Measurements from ENCODE around the gene PKD2. TPM values are rescaled to one million over a fixed set of nuclear protein-coding genes. Genes with fewer than 3 reads are reported as not detected.

PKD2 gene
- total RNA-seq = 58.3 TPM

DNA sequence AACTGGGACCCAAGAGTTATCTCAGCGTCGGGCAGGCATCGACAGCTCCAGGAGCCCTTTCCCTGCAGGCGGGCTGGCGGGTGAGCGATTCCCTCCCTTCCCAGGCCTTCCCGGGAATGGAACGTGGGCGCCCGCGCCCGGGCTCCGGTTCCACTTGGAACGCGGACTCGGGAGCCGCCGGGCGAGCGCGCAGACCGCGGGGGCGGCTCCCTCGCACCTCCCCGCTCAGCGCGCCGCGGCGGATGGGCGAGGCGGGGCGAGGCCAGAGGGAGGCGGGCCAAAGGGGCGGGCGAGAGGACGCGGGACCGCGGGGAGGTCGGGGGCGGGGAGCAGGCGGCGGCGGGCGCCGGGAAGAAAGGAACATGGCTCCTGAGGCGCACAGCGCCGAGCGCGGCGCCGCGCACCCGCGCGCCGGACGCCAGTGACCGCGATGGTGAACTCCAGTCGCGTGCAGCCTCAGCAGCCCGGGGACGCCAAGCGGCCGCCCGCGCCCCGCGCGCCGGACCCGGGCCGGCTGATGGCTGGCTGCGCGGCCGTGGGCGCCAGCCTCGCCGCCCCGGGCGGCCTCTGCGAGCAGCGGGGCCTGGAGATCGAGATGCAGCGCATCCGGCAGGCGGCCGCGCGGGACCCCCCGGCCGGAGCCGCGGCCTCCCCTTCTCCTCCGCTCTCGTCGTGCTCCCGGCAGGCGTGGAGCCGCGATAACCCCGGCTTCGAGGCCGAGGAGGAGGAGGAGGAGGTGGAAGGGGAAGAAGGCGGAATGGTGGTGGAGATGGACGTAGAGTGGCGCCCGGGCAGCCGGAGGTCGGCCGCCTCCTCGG, at the start of gene PKD2:
Gene PKD2, plus strand, starts transcription at position 332 of the 818 bp plus-strand sequence. Its CDS starts 99 bp downstream, at position 431.
- DNase-seq (ENCODE audit: low spot score in 2 of 2) = peak; percentile 90 to 92
- FAIRE-seq = no peak

- FAIRE-seq (no peak), DNase-seq (ENCODE audit: low spot score in 2 of 2) (no peak)
These were observed 45.4 kb upstream of the PKD2 start for GRCh38 chr4:87961993-87962392.

DNA sequence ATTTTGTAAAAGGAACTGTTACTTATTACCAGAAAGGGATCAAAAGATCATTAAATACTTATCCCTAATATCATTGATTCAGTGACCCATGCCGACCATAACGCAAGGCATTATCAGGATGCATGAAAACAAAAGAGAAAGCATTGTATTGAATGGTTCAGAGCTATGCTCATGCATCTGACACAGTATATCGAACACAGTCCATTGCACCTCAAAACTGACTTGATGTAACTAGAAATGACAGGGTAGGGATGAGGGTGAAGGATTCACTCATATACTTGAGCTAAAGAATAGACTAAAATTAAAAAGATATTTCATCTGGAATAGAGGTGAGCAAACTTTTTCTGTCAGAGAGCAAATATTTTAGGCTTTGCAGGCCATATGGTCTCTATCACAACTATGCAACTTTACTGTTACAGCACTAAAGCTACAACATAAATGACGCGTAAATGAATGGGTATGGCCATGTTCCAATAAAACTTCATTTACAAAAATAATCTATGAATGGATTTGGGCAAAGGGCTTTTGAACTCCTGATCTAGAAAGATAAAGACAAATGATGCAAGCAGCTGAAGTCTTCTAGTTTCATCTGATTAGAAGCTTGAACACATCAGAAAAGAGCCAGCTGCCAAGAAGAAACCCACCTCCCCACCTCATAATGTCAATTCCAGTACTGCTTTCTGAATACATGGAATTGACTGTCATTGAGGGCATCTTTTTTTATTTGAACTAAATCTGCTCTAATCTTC, 44.9 kb upstream of the PKD2 start:
- DNase-seq (ENCODE audit: low spot score in 2 of 2) (no peak), FAIRE-seq (no peak)

DNA sequence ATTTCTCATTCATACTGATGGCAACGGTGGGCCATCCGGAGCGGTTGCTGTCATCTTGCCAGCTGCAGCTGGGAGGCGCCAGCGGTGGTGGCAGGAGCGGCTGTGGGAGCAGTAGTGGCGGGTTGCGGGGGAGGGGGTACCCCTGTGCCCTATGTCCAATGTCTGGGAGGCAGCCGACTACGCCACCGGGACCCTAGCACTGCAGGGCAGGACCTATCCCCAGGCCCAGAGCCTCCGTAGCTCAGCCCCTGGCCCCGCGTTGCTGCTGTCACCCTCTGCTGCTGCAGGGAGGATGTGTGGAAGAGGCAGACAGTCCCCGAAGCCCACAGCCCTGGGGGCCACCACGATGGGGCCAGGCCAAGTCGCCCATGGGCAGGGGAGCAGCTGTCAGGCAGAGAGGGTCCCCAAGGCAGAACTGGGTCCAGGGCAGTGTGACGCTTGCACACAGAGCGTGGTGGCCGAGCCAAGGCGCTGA, 41.9 kb upstream of the PKD2 start:
- FAIRE-seq = no peak
- no peak for DNase-seq (ENCODE audit: low spot score in 2 of 2)

- no peak for DNase-seq (ENCODE audit: low spot score in 2 of 2)
- no peak for FAIRE-seq
These were observed 41.3 kb upstream of the PKD2 start for GRCh38 chr4:87966095-87966496.

GRCh38 chr4:87967193-87967592, 40.2 kb upstream of the PKD2 start:
- no peak for DNase-seq (ENCODE audit: low spot score in 2 of 2)
- FAIRE-seq = no peak

GRCh38 chr4:87970121-87970520, 37.3 kb upstream of the PKD2 start:
- FAIRE-seq (no peak), DNase-seq (ENCODE audit: low spot score in 2 of 2) (no peak)

DNA sequence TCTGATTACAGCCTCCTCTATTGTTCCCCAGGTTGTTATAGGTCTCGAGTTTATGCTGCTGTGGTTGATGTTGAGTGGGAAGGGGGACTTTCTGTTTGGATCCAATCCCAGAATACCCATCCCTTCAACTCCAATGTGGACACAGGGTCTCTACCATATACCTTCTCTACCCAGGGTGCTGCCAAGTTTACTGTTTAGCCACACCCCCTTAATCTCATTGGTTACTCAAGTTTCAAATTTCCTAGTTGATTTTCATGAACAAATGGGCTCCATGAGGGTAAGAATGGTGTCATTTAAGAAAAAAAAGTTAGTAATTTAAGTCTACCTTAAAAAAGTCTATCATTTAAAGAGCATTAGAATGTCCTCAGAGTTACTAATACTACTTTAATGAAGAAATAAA, 35.6 kb upstream of the PKD2 start:
- FAIRE-seq (no peak), DNase-seq (ENCODE audit: low spot score in 2 of 2) (no peak)

DNA sequence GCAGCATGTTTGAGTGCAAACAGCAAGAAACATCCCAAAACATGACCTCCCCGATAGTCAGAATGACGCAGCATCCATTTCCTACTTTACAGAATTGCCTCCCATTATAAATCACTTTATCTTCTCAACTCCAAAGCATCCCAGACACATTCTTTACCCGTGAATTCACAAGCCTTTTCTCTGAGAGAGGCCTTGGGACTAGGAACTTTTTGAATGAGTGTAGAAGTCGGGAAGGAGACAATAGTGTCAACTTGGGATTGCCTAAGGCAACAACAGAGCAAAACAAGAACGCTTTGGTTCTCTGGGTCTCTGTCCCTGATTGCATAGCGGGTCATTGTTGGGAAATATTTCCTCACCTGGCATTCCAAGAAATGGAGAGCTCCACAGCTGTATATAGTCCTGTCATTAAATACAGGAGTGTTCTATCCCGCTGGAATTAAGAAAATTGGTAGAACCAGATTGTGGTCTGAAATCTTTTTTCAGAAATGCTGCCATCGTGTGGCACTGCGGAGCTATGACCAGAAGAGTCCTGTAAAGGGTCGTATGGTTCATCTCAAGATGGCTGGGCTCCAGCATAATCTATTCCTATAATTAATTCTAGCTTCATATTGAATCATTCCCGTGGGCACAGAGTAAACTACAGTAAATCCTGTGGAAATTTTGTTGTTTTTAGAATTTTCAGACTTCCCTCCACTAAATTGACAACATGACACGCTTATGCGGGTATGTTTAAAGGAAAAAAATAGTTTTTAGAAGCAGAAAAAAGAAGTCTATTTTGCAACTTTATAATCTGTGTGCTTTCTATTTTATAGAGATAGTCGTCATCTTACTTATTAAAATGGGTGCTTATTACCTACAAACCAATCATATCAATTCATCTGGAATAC, 33.9 kb upstream of the PKD2 start:
- FAIRE-seq = peak; percentile 8
- peak in 1 of 2 donors; percentile 22 for DNase-seq (ENCODE audit: low spot score in 2 of 2)

DNA sequence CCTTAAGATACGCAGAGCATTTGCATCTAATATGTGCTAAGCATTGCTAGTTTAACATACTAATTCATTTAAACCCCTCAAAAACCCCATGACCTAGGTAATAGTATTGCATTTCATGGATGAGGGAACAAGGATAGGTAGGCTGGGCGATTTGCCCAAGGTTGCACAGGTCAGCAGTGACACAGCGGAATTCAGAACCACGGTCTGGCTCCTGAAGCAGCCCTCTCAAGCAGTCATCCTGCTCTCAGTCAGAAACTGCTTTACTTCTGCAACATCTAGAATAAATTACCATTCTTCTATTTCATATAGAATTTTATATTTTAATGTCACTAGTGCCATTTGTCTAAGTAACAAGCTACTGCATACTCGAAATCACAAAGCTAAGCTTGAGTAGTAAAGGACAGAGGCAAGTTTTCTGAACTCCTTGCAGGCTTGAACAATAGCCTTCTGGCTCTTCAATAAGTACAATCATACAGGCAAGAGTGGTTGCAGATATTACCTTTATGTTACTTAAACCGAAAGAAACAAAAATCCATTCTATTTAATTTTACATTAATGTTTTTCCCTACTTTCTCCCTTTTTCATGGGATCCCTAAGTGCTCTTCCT, 32.5 kb upstream of the PKD2 start:
- DNase-seq (ENCODE audit: low spot score in 2 of 2) (no peak), FAIRE-seq (no peak)

GRCh38 chr4:87975466-87975865, 32.0 kb upstream of the PKD2 start, which contains the start of gene SPP1:
Gene SPP1, plus strand, starts transcription at chr4:87975714. Its CDS starts 1,182 bp downstream, at chr4:87976896.
- no peak for FAIRE-seq
- DNase-seq (ENCODE audit: low spot score in 2 of 2) = no peak

GRCh38 chr4:87977521-87978278, 29.7 kb upstream of the PKD2 start:
- no peak for DNase-seq (ENCODE audit: low spot score in 2 of 2)
- FAIRE-seq = no peak

DNA sequence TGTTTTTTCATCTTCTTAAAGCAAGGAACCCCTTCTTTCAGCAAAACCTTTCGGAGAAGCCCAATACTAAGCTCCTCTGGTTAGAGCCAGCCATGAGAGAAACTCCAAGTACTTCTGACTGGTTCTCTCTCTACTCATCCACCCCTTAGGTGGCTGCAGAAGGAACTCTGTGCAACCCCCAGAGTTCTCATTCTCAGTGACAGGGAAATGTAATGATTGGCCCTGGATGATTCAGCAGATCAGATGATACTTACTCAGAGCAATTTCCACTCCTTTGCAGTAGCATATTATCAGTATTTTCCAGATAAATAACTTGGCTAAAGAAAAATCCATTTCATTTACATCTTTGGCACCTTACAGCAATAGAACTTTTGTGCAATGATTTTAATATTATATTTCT, 28.8 kb upstream of the PKD2 start:
- FAIRE-seq = no peak
- no peak for DNase-seq (ENCODE audit: low spot score in 2 of 2)

DNA sequence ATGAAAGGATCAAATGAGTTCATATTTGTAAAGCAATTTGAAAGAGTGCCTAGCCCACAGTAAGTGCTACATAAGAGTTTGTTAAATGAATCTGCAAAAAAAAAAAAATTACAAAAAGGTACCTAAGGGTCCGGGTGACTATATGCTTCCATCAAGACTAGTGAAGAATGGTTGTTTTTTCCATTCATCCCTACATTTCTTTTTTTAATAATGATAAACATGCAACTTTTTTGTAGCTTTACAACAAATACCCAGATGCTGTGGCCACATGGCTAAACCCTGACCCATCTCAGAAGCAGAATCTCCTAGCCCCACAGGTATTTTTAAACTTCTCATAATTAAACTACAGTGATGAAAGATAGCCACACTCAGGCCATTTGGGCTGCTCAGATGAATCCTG, 27.6 kb upstream of the PKD2 start:
- no peak for DNase-seq (ENCODE audit: low spot score in 2 of 2)
- FAIRE-seq = no peak

GRCh38 chr4:87981486-87981885, 25.9 kb upstream of the PKD2 start:
- no peak for DNase-seq (ENCODE audit: low spot score in 2 of 2)
- no peak for FAIRE-seq

- FAIRE-seq (no peak), DNase-seq (ENCODE audit: low spot score in 2 of 2) (no peak)
These were observed 25.4 kb upstream of the PKD2 start for GRCh38 chr4:87982036-87982435.

GRCh38 chr4:87982446-87983010, 24.9 kb upstream of the PKD2 start:
- FAIRE-seq = no peak

GRCh38 chr4:87983996-87984395, 23.4 kb upstream of the PKD2 start:
- DNase-seq (ENCODE audit: low spot score in 2 of 2) = no peak
- FAIRE-seq = no peak

More at GRCh38 chr4:87982446-87983010, 24.9 kb upstream of the PKD2 start:
- DNase-seq (ENCODE audit: low spot score in 2 of 2) = no peak
